Thoracic aorta (tissue), 2 donors: Measurements from ENCODE around the gene SLC44A5. TPM values are rescaled to one million over a fixed set of nuclear protein-coding genes. Genes with fewer than 3 reads are reported as not detected.
"Not testable (repeated sequence)": the region's sequence is repeated elsewhere in the genome, so short reads cannot be mapped to it uniquely, and the experiment has no call there.

Source experiments
- ATAC-seq: fragments of 150-250 bp; one replicate; pipeline ENCODE4 v1.8.0; 2017; ENCODE audit warnings: low read depth; ENCODE audit not compliant: insufficient number of reproducible peaks, low FRiP score
- DNase-seq: peaks from one replicate; pipeline ENCODE4 v3.0.0-alpha.2; 2020; ENCODE audit warnings: low spot score
- H3K27ac ChIP-seq, 2 donors: fragments of 200-600 bp; sonication (generic); 1 replicate in 1 of 2; 2 replicates in 1 of 2; pipeline ENCODE4 v1.5.1; 2016; ENCODE audit warnings: mild to moderate bottlenecking in 2 of 2, moderate library complexity in 2 of 2
- H3K27me3 ChIP-seq: fragments of 200-600 bp; sonication (generic); replicated peaks from 2 replicates; pipeline ENCODE4 v1.6.0; 2016; ENCODE audit warnings: mild to moderate bottlenecking; ENCODE audit not compliant: insufficient read depth
- H3K36me3 ChIP-seq: fragments of 200-600 bp; sonication (generic); one replicate; pipeline ENCODE4 v1.5.1; 2016
- H3K4me1 ChIP-seq, 2 donors: fragments of 200-600 bp; sonication (generic); 1 replicate in 1 of 2; 2 replicates in 1 of 2; pipeline versions ENCODE4 v1.5.1 to v1.6.0; 2016; ENCODE audit warnings: low read depth in 2 of 2, mild to moderate bottlenecking in 1 of 2; ENCODE audit not compliant: control insufficient read depth in 1 of 2
- H3K4me3 ChIP-seq: fragments of 200-600 bp; sonication (generic); 2 replicates; pipeline ENCODE4 v1.5.1; 2016; ENCODE audit warnings: mild to moderate bottlenecking
- H3K9me3 ChIP-seq: fragments of 200-600 bp; sonication (generic); 2 replicates; pipeline ENCODE4 v1.5.1; 2016
- CTCF ChIP-seq: fragments of 200-600 bp; sonication (generic); IDR thresholded peaks from one replicate; pipeline ENCODE4 v1.5.1; 2019; ENCODE audit warnings: antibody characterized with exemption
- total RNA-seq, 2 donors: library from RNA; depleted of rRNA; stranded (reverse); fragments of >200 nt; gene quantifications; one replicate each; pipeline versions ENCODE4 v1.1.0 to v1.2.3, GENCODE V29; 2016

SLC44A5 gene
- total RNA-seq, 2 donors from 2014 or later, result 0.28 to 0.68 TPM

GRCh38 chr1:75400716-75401115 lies 210.2 kb downstream of the SLC44A5 start:
- Histone ChIP-seq H3K27ac (no peak overlapping the region), H3K4me3 (no peak overlapping the region)

GRCh38 chr1:75396745-75397144 lies 214.2 kb downstream of the SLC44A5 start:
- no peak overlapping the region for H3K27ac ChIP-seq
- TF ChIP-seq CTCF, result no peak

More at GRCh38 chr1:75400716-75401115, 210.2 kb downstream of the SLC44A5 start:
- TF ChIP-seq CTCF, result no peak
- Histone ChIP-seq H3K4me1 (no peaks in the 10 kb centered on the region), H3K9me3 (no peaks in the 10 kb centered on the region), H3K27me3 (no peaks in the 10 kb centered on the region), H3K36me3 (no peaks in the 10 kb centered on the region)
- ATAC-seq (no peak), DNase-seq (no peak)

GRCh38 chr1:75396260-75396659 lies 214.7 kb downstream of the SLC44A5 start:
- Histone ChIP-seq H3K4me1 (no peaks in the 10 kb centered on the region), H3K27ac (no peak overlapping the region), H3K9me3 (no peaks in the 10 kb centered on the region), H3K36me3 (no peaks in the 10 kb centered on the region), H3K4me3 (no peak overlapping the region), H3K27me3 (no peaks in the 10 kb centered on the region)
- no peak for DNase-seq
- no peak for TF ChIP-seq CTCF
- no peak for ATAC-seq

More at GRCh38 chr1:75396745-75397144, 214.2 kb downstream of the SLC44A5 start:
- Histone ChIP-seq H3K9me3 (no peaks in the 10 kb centered on the region), H3K27me3 (no peaks in the 10 kb centered on the region), H3K4me3 (no peak overlapping the region), H3K4me1 (no peaks in the 10 kb centered on the region), H3K36me3 (no peaks in the 10 kb centered on the region)
- DNase-seq, result no peak
- ATAC-seq, result no peak

GRCh38 chr1:75394386-75395139 lies 216.4 kb downstream of the SLC44A5 start:
- H3K36me3 ChIP-seq, result no peaks in the 10 kb centered on the region

GRCh38 chr1:75392278-75392677 lies 218.6 kb downstream of the SLC44A5 start:
- no peak for ATAC-seq
- Histone ChIP-seq H3K4me3 (no peak overlapping the region), H3K36me3 (no peaks in the 10 kb centered on the region), H3K9me3 (no peaks in the 10 kb centered on the region), H3K4me1 (no peaks in the 10 kb centered on the region), H3K27me3 (no peaks in the 10 kb centered on the region), H3K27ac (no peak overlapping the region)
- DNase-seq, result no peak
- no peak for TF ChIP-seq CTCF

More at GRCh38 chr1:75394386-75395139, 216.4 kb downstream of the SLC44A5 start:
- DNase-seq (no peak), ATAC-seq (no peak)
- Histone ChIP-seq H3K4me1 (no peaks in the 10 kb centered on the region), H3K27me3 (no peaks in the 10 kb centered on the region), H3K27ac (no peak overlapping the region), H3K9me3 (no peaks in the 10 kb centered on the region), H3K4me3 (no peak overlapping the region)
- no peak for TF ChIP-seq CTCF

- H3K4me3 ChIP-seq, H3K9me3 ChIP-seq, ATAC-seq, H3K36me3 ChIP-seq, DNase-seq, H3K4me1 ChIP-seq, H3K27me3 ChIP-seq, H3K27ac ChIP-seq: not testable (repeated sequence)
These were observed 235.2 kb downstream of the SLC44A5 start for GRCh38 chr1:75375476-75376447.
